ENCODE data around the gene PTOV1.
A peak's percentile ranks its signal among the peaks of the same experiment; 100 is the strongest.

Gene PTOV1

DNA sequence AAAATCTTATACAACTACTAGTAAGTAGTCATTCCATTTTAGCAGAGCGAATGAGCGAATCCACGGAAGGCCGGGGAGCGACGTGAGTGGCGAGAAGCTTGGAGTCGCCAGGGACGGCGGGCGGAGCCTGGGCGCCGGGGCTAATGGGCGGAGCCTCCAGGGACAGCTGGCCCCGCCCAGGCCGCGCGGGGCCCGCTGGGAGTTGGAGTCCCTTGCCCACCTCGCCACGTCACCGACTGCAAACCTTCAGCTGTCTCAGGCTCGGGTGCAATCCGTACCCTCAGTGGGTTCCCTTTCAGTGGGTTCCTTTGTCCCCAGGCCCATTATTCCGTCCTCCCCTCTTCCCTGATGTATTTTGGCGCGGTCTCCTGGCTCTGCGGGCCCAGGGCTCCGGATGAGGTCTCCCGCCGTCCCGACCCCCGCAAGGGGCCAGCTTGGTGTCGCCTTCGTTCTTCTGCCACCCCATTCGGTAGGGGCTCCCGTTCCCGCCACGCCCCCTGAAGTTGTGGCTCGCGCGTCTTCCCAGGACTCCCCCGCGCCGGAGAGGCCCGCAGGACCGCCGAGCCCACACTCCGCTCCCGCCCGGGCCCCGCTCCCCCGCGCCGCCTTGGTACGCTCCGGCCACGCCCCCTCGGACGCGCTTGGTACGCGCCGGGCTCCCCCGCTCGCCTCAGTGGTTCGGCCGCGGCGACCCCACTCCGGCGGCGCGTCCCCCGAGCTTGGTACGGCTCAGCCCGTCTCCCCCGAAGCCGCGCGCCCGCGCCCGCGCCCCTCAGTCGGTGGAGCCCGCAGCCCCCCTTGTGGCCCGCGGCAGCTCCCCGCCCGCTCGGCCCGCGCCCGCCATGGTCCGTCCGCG lies at the start of gene PTOV1:
TSS of gene PTOV1 (plus strand) at position 673 of the 856 bp plus-strand sequence.
- peak; percentile 88 for FAIRE-seq
- DNase-seq (ENCODE audit: insufficient read length, low spot score) = peak; percentile 97

DNA sequence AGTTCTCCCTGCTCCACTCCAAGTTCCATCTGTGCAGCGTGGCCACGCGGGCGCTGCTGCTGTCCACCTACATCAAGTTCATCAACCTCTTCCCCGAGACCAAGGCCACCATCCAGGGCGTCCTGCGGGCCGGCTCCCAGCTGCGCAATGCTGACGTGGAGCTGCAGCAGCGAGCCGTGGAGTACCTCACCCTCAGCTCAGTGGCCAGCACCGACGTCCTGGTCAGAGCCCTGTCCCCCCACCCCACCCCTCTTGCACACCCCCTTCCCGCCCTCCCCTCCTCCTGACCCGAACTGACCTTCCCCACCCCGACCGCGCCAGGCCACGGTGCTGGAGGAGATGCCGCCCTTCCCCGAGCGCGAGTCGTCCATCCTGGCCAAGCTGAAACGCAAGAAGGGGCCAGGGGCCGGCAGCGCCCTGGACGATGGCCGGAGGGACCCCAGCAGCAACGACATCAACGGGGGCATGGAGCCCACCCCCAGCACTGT lies 49.5 kb upstream of the PTOV1 start:
- DNase-seq (ENCODE audit: insufficient read length, low spot score) (no peak), FAIRE-seq (no peak)

DNA sequence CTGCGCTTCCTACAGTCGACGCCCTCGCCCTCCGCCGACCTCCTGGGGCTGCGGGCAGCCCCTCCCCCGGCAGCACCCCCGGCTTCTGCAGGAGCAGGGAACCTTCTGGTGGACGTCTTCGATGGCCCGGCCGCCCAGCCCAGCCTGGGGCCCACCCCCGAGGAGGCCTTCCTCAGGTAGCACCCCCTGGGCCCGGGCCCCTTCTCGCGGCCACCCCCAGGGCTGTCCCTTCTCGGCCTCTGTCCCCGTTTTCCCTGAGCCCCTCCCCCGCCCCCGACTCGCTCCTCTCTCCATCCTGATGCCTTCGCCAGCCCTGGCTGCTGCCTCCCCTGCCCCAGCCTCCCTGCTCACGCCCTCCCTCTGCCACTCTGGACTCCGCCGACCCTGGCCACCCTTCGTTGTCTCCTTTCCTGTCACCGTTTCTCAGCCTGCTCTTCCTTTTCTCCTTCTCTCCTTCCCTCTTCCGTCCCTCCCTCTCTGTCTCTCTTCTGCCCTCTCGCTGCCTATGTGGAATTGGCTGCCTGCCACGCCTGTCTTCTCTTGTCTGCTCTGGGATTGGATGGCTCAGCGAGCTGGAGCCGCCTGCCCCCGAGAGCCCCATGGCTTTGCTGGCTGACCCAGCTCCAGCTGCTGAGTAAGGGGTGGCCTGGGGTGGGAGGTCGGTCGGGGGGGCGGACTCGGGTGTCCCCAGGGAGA lies 48.8 kb upstream of the PTOV1 start:
- no peak for FAIRE-seq
- DNase-seq (ENCODE audit: insufficient read length, low spot score) = no peak

DNA sequence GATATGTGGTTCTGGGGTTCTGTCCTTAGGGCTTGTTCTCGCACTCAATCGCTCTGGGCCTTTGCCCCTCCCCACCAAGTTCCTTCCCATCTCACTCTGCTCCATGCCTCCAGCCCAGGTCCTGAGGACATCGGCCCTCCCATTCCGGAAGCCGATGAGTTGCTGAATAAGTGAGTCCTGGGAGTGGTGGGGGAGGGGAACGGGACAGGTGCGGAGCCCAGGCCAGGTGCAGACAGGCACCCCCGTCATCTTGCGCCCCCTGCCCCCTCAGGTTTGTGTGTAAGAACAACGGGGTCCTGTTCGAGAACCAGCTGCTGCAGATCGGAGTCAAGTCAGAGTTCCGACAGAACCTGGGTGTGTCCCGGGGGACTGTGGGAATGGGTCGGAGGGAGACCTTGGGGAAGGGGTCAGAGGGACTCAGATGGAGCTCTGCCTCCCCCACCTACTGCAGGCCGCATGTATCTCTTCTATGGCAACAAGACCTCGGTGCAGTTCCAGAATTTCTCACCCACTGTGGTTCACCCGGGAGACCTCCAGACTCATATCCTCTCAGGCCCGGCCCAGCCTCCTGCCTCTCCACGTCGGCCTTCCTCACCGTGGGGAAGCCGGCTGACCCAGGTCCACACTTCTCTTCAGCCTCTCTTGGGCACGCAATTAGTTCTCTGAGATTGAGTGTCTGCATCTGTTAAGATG lies 48.0 kb upstream of the PTOV1 start:
- FAIRE-seq (no peak), DNase-seq (ENCODE audit: insufficient read length, low spot score) (no peak)

DNA sequence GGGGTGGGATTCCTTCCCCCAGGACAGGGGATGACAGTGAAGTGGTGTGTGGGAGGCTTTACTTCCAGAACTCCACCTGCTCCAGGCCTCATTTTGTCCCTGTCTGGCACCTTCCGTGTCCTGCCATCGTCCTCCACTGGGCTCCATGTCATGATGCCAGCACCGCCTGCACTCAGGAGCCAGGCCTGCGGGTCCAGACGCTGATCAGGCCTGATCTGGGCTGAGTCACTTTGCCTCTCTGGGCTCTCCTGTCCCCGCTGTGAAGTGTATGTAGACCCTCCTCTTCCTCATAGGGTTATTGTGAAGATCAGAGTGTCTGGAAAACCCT lies 47.5 kb upstream of the PTOV1 start:
- DNase-seq (ENCODE audit: insufficient read length, low spot score) = no peak
- FAIRE-seq = no peak

DNA sequence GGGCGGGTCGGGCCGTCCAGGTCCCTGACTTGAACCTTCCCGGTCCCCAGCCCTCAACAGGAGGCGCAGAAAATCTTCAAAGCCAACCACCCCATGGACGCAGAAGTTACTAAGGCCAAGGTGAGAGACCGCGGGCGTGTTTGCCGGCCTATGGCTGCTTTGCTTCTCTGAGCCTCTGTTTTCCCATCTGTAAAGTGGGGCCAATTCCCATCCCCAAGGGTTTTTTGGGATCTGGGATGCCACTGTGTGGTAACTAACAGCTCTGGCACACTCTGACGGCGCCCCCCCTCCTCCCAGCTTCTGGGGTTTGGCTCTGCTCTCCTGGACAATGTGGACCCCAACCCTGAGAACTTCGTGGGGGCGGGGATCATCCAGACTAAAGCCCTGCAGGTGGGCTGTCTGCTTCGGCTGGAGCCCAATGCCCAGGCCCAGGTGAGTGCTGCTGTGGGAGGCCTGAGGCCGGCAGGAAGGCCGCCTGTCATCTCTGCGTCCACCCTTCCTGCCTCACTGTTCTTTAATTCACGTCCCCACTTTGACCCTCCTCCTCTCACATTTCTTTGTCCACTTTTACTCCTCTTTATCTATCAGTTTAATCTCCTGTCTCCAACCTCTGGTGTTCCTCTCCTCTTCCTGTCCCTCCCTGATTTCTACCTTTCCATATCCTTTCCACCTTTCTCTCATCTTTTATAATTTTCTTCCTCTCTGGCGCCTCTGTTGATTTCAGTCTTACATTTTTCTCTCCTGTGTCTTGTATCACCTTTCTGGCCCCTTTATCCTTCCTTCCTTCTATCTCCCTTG lies 44.9 kb upstream of the PTOV1 start:
- FAIRE-seq (no peak), DNase-seq (ENCODE audit: insufficient read length, low spot score) (no peak)

DNA sequence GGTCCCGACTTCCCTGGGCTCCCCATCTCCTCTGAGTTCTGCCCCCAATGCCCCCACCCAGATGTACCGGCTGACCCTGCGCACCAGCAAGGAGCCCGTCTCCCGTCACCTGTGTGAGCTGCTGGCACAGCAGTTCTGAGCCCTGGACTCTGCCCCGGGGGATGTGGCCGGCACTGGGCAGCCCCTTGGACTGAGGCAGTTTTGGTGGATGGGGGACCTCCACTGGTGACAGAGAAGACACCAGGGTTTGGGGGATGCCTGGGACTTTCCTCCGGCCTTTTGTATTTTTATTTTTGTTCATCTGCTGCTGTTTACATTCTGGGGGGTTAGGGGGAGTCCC lies 44.4 kb upstream of the PTOV1 start:
- FAIRE-seq (no peak), DNase-seq (ENCODE audit: insufficient read length, low spot score) (no peak)

DNA sequence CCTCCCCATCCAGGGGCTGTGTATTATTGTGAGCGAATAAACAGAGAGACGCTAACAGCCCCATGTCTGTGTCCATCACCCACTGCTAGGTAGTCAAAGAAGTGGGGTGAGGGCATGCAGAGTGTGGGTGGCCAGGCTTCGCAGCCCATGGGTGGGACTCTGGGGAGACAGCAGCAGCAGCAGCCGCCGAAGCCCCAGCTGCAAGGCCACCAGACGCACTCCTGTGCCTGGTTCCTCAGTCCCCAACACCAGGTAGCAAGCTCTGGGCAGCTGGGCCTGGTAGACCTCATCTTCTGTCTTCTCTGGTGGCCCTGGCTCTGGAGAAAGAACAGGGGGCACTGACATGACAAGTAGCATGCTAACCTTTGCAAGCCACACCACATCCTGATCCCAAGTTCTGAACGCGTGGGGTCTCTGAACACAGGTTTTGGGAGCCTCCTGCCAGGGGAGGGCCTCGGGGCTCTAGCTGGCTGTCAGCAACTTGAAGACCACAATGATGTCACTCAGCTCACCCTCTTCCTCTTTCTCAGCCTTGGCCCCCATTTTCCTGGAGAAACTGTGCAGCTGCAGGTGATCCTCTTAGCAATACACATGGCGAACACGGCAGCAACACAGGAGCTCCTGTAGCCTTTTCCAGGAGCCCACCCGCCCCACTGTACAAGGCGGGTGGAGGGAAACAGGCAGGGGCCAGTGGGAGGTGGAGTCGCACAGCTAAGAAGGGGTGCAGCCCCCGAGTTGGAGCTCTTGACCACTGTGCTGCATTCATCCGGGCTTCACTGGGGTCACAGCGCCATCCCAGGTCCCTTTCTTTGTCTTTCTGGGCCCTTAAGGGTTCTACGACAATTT lies 43.7 kb upstream of the PTOV1 start:
- no peak for FAIRE-seq
- DNase-seq (ENCODE audit: insufficient read length, low spot score) = no peak

DNA sequence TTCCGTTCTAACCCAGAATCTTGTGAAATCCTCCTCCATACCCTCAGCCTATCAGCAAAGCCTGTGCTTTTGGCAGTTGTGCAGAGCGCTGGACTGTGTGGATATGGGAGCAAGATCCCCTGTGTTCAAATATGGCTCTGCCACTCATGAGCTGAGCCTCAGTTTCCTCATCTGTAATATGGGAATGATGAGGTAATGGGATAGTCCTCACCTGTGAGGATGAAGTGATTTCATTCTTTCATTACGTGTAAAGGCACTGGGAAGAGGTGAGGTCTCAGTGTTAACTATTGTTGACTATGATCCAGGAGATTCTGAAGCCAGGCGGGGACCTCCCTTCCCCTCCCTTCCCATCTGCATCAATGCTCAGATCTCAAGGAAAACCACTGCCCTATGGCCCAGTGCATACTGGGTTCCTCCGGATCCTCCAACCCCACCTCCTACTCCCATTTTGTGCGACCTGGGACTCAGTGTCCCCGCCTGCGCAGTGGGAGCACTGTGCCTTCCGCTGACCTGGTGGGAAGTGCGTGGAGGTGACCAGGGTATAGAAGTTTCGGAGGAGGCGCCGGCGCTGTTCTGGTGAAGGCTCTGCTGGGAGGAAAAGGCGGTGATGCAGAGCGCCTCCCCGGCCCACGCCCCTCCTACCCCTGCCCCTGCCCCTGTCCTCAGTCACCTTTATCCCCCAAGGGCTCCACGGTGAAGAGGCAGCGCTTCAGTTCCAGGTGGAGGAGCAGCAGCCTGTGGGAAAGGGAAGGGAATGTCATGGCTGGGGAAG lies 42.9 kb upstream of the PTOV1 start:
- DNase-seq (ENCODE audit: insufficient read length, low spot score) (no peak), FAIRE-seq (no peak)

DNA sequence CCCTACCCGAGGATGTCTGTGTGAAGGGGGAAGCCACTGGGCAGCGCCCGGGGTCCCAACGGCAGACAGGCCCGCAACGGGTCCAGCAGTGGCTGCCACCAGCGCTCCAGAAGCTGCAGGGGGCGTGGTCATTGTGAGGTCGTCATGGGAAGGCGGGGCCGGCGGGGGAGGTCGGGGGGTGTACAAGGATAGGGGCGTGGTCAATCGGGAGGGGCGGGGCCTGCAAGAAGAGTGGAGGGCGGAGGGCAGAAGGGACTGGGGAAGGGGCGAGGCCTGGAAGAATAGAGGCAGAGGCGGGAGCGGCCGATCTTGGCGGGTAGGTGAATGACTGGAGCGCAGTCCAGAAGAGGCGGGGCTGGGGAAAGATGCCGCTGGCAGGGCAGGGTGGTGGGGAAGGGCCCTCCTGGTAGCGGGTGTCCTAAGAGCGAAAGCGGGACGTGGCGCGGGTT lies 42.2 kb upstream of the PTOV1 start:
- no peak for FAIRE-seq
- DNase-seq (ENCODE audit: insufficient read length, low spot score) = peak; percentile 94

DNA sequence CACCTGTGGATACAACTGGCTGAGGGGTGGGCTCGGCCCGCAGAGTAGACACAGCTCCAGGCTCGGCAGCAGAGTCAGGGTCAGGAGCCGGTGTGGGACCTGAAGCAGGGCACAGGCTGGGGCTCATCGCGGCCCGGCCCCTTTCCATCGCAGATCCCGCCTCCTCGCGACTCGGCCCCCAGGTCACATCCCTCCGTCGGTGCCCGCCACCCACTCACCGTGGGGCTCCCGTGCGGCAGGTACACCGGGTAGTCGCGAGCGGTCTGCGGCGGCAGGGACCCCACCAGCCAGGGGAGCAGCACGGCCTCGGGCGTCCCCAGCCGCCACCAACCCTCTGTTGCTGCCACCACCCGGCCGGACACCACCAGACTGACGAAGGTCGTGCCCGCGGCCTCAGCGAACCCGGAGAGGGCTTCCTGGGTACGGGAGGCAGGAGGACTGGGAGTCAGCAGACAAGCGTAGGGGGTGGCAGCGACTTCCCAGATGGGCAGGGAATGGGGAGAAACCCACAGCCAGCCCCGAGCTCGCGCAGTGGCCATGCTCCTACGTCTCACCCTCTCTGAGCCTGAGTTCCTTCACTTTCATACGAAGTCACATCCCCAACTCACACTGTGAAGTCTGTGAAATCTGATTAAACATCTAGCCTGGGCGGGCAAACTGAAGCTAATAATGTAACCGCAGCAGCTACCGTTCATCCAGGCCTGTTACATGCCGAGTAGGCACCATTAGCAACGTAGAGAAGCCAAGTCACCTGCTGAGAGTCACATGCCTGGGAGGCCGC lies 41.6 kb upstream of the PTOV1 start:
- DNase-seq (ENCODE audit: insufficient read length, low spot score) = no peak
- FAIRE-seq = no peak

DNA sequence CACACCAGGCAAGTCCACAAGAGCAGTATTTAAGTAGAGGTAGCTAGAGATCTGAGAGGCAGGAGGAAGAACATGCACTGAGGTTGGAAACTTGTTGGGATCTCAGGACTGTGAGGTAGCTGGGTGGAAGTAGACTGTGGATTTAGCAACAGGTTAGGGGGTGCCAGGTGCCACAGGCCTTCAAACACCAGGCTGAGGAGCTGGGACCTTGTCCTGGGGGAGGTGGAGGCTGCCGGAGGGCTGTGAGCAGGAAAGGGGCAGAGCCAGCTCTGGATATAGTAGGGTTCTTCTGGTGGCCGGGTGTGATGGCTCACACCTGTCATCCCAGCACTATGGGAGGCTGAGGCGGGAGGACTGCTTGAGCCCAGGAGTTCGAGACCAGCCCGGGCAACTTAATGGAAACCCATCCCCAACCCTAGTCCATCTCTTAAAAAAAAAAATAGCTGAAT lies 41.0 kb upstream of the PTOV1 start:
- DNase-seq (ENCODE audit: insufficient read length, low spot score) (no peak), FAIRE-seq (no peak)

DNA sequence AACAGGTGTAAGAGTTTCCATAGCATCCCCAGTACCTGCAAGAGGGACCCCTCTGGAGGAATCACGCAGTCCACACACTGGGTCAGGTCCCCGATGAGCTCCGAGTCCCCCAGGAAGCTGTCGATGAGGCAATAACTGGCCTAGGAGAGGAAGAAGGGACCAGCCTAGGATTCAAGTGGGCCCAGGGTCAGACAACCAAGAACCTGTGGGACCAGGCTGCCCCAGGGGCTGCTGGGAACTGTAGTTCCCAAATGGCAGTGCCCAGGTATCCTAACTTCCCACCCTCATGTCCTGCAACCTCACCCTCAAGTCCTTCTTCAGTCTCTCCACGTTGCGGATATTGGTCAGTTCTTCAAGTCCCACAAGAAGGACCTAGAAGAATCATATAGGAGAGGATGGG lies 39.6 kb upstream of the PTOV1 start:
- FAIRE-seq (no peak), DNase-seq (ENCODE audit: insufficient read length, low spot score) (no peak)

DNA sequence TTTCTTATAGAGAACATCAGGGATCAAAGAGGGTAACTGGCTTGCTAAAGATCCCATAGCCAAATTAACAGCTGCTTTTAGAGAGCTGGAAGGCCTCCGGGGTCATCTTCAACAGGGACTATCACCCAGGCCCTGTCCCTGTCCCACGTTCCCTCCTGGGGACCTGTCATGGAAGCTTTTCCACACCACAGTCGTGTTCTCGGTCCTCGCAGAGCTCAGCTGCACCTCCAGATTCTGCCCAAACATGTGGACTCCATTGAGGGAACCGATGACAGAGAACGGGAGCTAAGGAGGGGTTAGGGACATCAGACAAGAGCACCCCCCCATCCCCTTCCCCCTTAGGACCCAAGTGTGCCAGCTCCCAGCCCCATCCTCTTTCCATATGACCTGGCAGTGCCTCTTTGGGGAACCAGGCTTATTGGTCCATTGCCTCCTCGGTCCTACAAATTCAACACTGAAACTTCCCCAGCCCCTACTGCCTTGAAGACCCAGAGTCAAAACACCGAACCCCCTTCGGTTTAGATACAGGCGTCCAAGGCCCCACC lies 38.4 kb upstream of the PTOV1 start:
- DNase-seq (ENCODE audit: insufficient read length, low spot score) (no peak), FAIRE-seq (no peak)

DNA sequence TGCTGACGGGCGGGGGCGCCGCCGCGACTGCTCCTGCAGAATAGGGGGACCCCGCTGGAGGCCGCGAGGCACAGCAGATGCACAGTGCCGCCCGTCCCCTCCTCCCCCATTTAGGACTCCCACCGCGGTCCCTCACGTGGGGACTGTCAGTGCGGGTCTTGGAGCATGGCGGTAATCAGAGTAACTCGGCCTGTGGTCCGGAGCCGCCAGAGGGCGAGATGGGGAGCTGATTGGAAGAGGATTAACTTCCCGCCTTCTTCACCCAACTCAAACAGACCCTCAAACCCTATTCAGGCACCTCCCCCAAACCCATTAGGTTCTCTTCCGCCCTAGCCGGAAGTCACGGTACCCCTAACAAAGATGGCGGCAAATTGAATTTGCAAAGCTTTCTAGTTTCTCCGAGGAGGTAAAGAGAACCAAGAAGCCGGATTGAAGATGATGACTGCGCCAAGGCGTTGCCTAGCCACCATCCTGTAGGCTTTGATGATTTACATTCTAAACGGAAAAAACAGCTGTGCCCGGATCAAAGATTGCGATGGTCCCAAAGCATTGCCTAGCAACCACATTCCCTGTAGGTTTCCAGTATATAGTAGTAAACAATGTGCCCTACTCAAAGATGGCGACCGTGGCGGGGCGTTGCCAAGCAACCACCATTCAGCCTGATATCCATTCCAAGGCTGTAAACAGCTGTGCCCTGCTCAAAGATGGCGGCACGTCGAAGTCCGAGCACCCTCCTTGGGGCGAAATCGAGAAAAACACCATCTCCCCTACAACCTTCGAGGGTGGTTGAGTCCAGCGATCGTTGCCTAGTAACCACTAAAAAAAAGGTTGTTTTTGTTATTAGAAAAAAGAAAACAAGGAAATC lies 37.7 kb upstream of the PTOV1 start, which contains the start of gene FUZ:
TSS of gene FUZ (minus strand) at position 296 of the 865 bp plus-strand sequence. CDS start at position 110, 186 bp downstream.
- FAIRE-seq = peak; percentile 97

DNA sequence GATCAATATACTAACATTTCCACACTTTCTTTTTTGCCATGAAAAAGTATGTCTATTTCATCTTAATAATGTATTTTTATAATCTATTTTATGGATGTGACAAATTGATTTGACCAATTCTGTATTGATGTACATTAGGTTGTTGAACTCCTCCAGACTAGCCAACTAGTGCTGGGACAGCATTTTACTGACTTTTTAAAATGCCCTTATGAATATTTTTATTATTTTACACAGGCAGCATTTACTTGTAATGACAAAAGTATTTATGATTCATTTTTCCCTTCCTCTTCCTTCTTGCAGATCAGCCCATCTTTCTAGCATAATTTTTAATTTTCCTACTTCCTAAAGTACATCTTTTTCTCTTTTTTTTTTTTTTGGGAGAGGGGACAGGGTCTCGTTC lies 36.9 kb upstream of the PTOV1 start:
- FAIRE-seq (no peak), DNase-seq (ENCODE audit: insufficient read length, low spot score) (no peak)

More for the DNA sequence above, 37.7 kb upstream of the PTOV1 start, which contains the start of gene FUZ:
- DNase-seq (ENCODE audit: insufficient read length, low spot score) = peak; percentile 80

DNA sequence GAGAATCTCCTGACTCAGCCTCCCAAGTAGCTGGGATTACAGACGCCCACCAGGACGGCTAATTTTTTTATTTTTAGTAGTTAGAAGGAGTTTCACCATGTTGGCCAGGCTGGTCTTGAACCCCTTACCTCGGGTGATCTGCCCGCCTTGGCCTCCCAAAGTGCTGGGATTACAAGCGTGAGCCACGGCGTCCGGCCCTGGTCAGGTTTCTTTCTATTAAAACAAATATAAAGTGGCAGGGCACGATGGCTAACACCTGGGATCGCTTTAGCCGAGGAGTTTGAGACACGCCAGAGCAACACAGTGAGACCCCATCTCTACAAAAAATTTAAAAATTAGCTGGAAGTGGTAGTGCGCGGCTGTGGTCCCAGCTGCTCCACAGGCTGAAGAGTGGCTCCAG lies 34.4 kb upstream of the PTOV1 start:
- FAIRE-seq (no peak), DNase-seq (ENCODE audit: insufficient read length, low spot score) (no peak)

Measured in GM19239 (cell line).